Sigmoid colon (tissue), 4 donors: ENCODE data around the gene GOLGA6C.
"Not testable (repeated sequence)": the region's sequence is repeated elsewhere in the genome, so short reads cannot be mapped to it uniquely, and the experiment has no call there.

Source experiments
- POLR2AphosphoS5 ChIP-seq, 4 donors: sonication (generic); formaldehyde crosslinking; IDR thresholded peaks; one replicate each; pipeline ENCODE4 v1.6.1; 2017; ENCODE audit warnings: antibody characterized with exemption in 4 of 4
- TF ChIP-seq, protein P1 (sequence below), 4 experiments: fragments of 450-650 bp in 3 of 4; fragments of 200-600 bp in 1 of 4; IDR thresholded peaks; one replicate each; pipeline ENCODE4 v1.5.1; 2016 to 2019; ENCODE audit warnings: antibody characterized with exemption in 4 of 4, mild to moderate bottlenecking in 3 of 4, moderate library complexity in 2 of 4

DNA sequence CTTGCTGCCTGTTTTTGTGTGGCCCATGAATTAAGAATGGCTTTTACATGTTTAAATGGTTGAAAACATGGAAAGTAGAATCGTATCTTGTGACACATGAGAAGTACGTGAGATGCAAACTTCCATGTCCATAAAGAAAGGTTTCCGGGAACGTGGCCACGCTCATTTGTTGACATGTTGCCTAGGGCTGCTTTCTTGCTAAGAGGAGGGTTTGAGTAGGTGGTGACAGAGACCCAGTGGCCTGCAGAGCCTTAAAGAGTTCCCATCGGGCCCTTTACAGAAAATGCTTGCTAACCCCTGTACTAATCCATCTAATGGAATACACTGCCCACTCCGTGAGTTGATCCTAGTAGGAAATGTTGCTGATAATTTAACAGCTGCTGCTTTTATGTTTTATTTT is 31.0 kb upstream of the GOLGA6C start:
- TF ChIP-seq, protein P1, sequence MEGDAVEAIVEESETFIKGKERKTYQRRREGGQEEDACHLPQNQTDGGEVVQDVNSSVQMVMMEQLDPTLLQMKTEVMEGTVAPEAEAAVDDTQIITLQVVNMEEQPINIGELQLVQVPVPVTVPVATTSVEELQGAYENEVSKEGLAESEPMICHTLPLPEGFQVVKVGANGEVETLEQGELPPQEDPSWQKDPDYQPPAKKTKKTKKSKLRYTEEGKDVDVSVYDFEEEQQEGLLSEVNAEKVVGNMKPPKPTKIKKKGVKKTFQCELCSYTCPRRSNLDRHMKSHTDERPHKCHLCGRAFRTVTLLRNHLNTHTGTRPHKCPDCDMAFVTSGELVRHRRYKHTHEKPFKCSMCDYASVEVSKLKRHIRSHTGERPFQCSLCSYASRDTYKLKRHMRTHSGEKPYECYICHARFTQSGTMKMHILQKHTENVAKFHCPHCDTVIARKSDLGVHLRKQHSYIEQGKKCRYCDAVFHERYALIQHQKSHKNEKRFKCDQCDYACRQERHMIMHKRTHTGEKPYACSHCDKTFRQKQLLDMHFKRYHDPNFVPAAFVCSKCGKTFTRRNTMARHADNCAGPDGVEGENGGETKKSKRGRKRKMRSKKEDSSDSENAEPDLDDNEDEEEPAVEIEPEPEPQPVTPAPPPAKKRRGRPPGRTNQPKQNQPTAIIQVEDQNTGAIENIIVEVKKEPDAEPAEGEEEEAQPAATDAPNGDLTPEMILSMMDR (IDR thresholded peaks at IDR 0.05) = not testable (repeated sequence)
- TF ChIP-seq POLR2AphosphoS5 (IDR thresholded peaks at IDR 0.05) = not testable (repeated sequence)
